Measurements from ENCODE around the gene PRKAR1B. TPM values are rescaled to one million over a fixed set of nuclear protein-coding genes. Genes with fewer than 3 reads are reported as not detected.

Gene PRKAR1B
- total RNA-seq, 2 donors from 2014 or later, result 33.5 to 43.2 TPM

DNA sequence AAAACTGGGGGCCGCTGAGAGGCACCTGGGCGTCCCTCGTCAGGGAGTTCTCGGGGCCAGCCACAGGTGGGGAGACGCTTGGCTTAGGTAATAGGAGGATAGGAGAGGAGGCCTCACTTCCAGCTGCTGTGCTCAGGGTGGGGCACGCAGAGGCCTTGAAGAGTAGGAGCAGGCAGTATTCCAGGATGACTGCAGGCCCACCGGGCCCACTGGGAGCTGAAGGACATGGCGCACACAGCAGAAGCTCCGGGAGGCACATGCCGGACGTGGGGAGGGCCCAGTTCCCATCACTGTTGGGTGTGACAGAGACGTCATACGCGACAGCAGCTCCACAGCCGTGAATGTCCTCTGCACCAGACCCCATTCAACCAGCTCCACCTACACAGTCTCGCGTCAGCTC is 185.4 kb downstream of the PRKAR1B start:
- Histone ChIP-seq H3K4me1 (ENCODE audit: control insufficient read depth, insufficient read depth, low read length) (no peaks in the 10 kb centered on the region), H3K9me3 (ENCODE audit: control insufficient read depth, low read length) (no peaks in the 10 kb centered on the region), H3K4me3 (ENCODE audit: low read length) (no peak overlapping the region), H3K9ac (ENCODE audit: extremely low read depth, low read length, poor library complexity, severe bottlenecking) (no peak overlapping the region), H3K27ac (ENCODE audit: low read depth, low read length) (no peak overlapping the region), H3K27me3 (ENCODE audit: control insufficient read depth, insufficient read depth, low read length, poor library complexity, severe bottlenecking) (no peaks in the 10 kb centered on the region), H3K36me3 (ENCODE audit: control insufficient read depth, insufficient read depth, low read length) (no peaks in the 10 kb centered on the region)
- Mint-ChIP-seq H3K27ac (peak overlapping the region; percentile 17), H3K36me3 (ENCODE audit: low read depth) (no peaks in the 10 kb centered on the region), H3K4me1 (peaks cover 4% of the 10 kb centered on the region), H3K4me3 (no peak overlapping the region), H3K27me3 (ENCODE audit: insufficient read depth) (no peaks in the 10 kb centered on the region), H3K9me3 (no peaks in the 10 kb centered on the region)
- DNase-seq, result no peak
- 93 to 97% methylated on average over 15 to 17 of the region's 17 CpGs for WGBS, 2 experiments (ENCODE audit: insufficient coverage in 1 of 2, insufficient read length in 1 of 2)
- TF ChIP-seq, protein P1, sequence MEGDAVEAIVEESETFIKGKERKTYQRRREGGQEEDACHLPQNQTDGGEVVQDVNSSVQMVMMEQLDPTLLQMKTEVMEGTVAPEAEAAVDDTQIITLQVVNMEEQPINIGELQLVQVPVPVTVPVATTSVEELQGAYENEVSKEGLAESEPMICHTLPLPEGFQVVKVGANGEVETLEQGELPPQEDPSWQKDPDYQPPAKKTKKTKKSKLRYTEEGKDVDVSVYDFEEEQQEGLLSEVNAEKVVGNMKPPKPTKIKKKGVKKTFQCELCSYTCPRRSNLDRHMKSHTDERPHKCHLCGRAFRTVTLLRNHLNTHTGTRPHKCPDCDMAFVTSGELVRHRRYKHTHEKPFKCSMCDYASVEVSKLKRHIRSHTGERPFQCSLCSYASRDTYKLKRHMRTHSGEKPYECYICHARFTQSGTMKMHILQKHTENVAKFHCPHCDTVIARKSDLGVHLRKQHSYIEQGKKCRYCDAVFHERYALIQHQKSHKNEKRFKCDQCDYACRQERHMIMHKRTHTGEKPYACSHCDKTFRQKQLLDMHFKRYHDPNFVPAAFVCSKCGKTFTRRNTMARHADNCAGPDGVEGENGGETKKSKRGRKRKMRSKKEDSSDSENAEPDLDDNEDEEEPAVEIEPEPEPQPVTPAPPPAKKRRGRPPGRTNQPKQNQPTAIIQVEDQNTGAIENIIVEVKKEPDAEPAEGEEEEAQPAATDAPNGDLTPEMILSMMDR (conservative IDR thresholded peaks at IDR 0.05), result no peak

DNA sequence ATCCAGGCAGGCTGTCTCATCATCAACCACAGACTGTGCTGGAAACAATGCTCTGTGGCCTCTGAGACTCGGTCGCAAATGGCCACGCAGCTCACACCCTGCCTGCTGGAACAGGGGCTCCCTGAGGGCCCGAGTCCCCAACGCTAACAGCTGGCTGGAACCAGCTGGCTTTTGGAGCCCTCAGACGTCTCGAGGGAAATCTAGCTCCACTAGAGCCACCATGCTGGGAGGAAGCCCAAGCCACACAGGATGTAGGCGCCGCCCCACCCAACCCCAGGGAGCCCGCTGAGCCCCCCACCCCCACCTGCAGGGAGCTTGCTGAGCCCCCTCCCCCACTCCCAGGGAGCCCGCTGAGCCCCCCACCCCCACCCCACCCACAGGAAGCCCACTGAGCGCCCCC is 186.1 kb downstream of the PRKAR1B start:
- Mint-ChIP-seq H3K36me3 (ENCODE audit: low read depth) (no peaks in the 10 kb centered on the region), H3K27ac (no peak overlapping the region), H3K9me3 (no peaks in the 10 kb centered on the region), H3K27me3 (ENCODE audit: insufficient read depth) (no peaks in the 10 kb centered on the region), H3K4me1 (peaks cover 4% of the 10 kb centered on the region), H3K4me3 (no peak overlapping the region)
- Histone ChIP-seq H3K4me3 (ENCODE audit: low read length) (no peak overlapping the region), H3K9ac (ENCODE audit: extremely low read depth, low read length, poor library complexity, severe bottlenecking) (no peak overlapping the region), H3K9me3 (ENCODE audit: control insufficient read depth, low read length) (no peaks in the 10 kb centered on the region), H3K27ac (ENCODE audit: low read depth, low read length) (no peak overlapping the region), H3K27me3 (ENCODE audit: control insufficient read depth, insufficient read depth, low read length, poor library complexity, severe bottlenecking) (no peaks in the 10 kb centered on the region), H3K36me3 (ENCODE audit: control insufficient read depth, insufficient read depth, low read length) (no peaks in the 10 kb centered on the region), H3K4me1 (ENCODE audit: control insufficient read depth, insufficient read depth, low read length) (no peaks in the 10 kb centered on the region)
- TF ChIP-seq, protein P1 (conservative IDR thresholded peaks at IDR 0.05), result no peak
- DNase-seq, result no peak
- WGBS, 2 experiments (ENCODE audit: insufficient coverage in 1 of 2, insufficient read length in 1 of 2), result 94 to 97% methylated on average over 6 to 8 of the region's 12 CpGs

DNA sequence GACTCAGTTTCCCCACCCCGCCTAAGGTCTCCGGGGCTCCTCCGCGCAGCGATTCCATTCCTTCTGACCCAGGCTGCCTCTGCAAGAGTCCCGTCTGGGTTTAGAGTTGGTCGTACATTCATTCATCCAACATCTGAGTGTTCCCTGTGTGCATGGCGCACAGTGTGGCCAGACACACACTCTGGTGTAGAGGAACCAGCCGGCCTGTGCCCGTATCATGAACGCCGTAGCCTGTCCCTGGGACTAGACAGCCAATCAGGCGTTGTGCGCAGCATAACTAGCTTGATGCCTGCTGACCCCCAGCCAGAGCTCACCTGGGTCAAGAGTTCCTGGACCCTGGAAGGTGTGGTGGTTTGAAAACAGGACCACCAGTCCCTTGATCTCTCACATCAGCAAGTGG is 186.5 kb downstream of the PRKAR1B start:
- Mint-ChIP-seq H3K36me3 (ENCODE audit: low read depth) (no peaks in the 10 kb centered on the region), H3K27ac (peak overlapping the region; percentile 22), H3K4me3 (no peak overlapping the region)

More for the DNA sequence above, 186.5 kb downstream of the PRKAR1B start:
- Histone ChIP-seq H3K4me3 (ENCODE audit: low read length) (no peak overlapping the region), H3K27me3 (ENCODE audit: control insufficient read depth, insufficient read depth, low read length, poor library complexity, severe bottlenecking) (no peaks in the 10 kb centered on the region), H3K9ac (ENCODE audit: extremely low read depth, low read length, poor library complexity, severe bottlenecking) (no peak overlapping the region), H3K4me1 (ENCODE audit: control insufficient read depth, insufficient read depth, low read length) (no peaks in the 10 kb centered on the region), H3K36me3 (ENCODE audit: control insufficient read depth, insufficient read depth, low read length) (no peaks in the 10 kb centered on the region), H3K27ac (ENCODE audit: low read depth, low read length) (no peak overlapping the region), H3K9me3 (ENCODE audit: control insufficient read depth, low read length) (no peaks in the 10 kb centered on the region)
- peaks cover 4% of the 10 kb centered on the region for H3K4me1 Mint-ChIP-seq
- no peaks in the 10 kb centered on the region for H3K9me3 Mint-ChIP-seq
- 98 to 100% methylated on average over 12 to 14 of the region's 14 CpGs for WGBS, 2 experiments (ENCODE audit: insufficient coverage in 1 of 2, insufficient read length in 1 of 2)
- no peak for DNase-seq
- TF ChIP-seq, protein P1 (conservative IDR thresholded peaks at IDR 0.05), result no peak
- H3K27me3 Mint-ChIP-seq (ENCODE audit: insufficient read depth), result no peaks in the 10 kb centered on the region

Data from endodermal cell (in vitro differentiated cells).